ENCODE measurements around the gene GRM4.

The GRM4 gene

GRCh38 chr6:34066218-34066571 is 79.7 kb downstream of the GRM4 start:
- H3K4me1 ChIP-seq (ENCODE audit: control insufficient read depth, insufficient read depth, low read length): no peaks in the 10 kb centered on the region
- H3K27ac ChIP-seq (ENCODE audit: low read depth, low read length): no peak overlapping the region
- H3K4me3 ChIP-seq (ENCODE audit: low read length): no peak overlapping the region
- no peaks in the 10 kb centered on the region for H3K36me3 ChIP-seq (ENCODE audit: control insufficient read depth, insufficient read depth, low read length)
- H3K9ac ChIP-seq (ENCODE audit: low read length): no peak overlapping the region
- peaks cover 25% of the 10 kb centered on the region for H3K27me3 ChIP-seq (ENCODE audit: control insufficient read depth, insufficient read depth, low read length)

- Histone ChIP-seq H3K36me3 (ENCODE audit: control insufficient read depth, insufficient read depth, low read length) (no peaks in the 10 kb centered on the region), H3K27ac (ENCODE audit: low read depth, low read length) (no peak overlapping the region), H3K4me1 (ENCODE audit: control insufficient read depth, insufficient read depth, low read length) (no peaks in the 10 kb centered on the region), H3K4me3 (ENCODE audit: low read length) (no peak overlapping the region), H3K27me3 (ENCODE audit: control insufficient read depth, insufficient read depth, low read length) (peaks cover 25% of the 10 kb centered on the region), H3K9ac (ENCODE audit: low read length) (no peak overlapping the region)
Measured at GRCh38 chr6:34065466-34066217, 80.2 kb downstream of the GRM4 start.

- Histone ChIP-seq H3K9ac (ENCODE audit: low read length) (no peak overlapping the region), H3K4me1 (ENCODE audit: control insufficient read depth, insufficient read depth, low read length) (no peaks in the 10 kb centered on the region), H3K27ac (ENCODE audit: low read depth, low read length) (no peak overlapping the region), H3K4me3 (ENCODE audit: low read length) (no peak overlapping the region), H3K36me3 (ENCODE audit: control insufficient read depth, insufficient read depth, low read length) (no peaks in the 10 kb centered on the region), H3K27me3 (ENCODE audit: control insufficient read depth, insufficient read depth, low read length) (peaks cover 25% of the 10 kb centered on the region)
Measured at GRCh38 chr6:34064675-34065074, 81.2 kb downstream of the GRM4 start.

- Histone ChIP-seq H3K9ac (ENCODE audit: low read length) (no peak overlapping the region), H3K27ac (ENCODE audit: low read depth, low read length) (no peak overlapping the region), H3K27me3 (ENCODE audit: control insufficient read depth, insufficient read depth, low read length) (peaks cover 25% of the 10 kb centered on the region), H3K36me3 (ENCODE audit: control insufficient read depth, insufficient read depth, low read length) (no peaks in the 10 kb centered on the region), H3K4me1 (ENCODE audit: control insufficient read depth, insufficient read depth, low read length) (no peaks in the 10 kb centered on the region), H3K4me3 (ENCODE audit: low read length) (no peak overlapping the region)
Measured at GRCh38 chr6:34063651-34064050, 82.2 kb downstream of the GRM4 start.

- no peaks in the 10 kb centered on the region for H3K36me3 ChIP-seq (ENCODE audit: control insufficient read depth, insufficient read depth, low read length)
- H3K27ac ChIP-seq (ENCODE audit: low read depth, low read length): no peak overlapping the region
- no peaks in the 10 kb centered on the region for H3K4me1 ChIP-seq (ENCODE audit: control insufficient read depth, insufficient read depth, low read length)
- H3K27me3 ChIP-seq (ENCODE audit: control insufficient read depth, insufficient read depth, low read length): peaks cover 25% of the 10 kb centered on the region
- no peak overlapping the region for H3K4me3 ChIP-seq (ENCODE audit: low read length)
- no peak overlapping the region for H3K9ac ChIP-seq (ENCODE audit: low read length)
Measured at GRCh38 chr6:34062815-34063214, 83.1 kb downstream of the GRM4 start.

GRCh38 chr6:34062156-34062555 is 83.7 kb downstream of the GRM4 start:
- peaks cover 21% of the 10 kb centered on the region for H3K27me3 ChIP-seq (ENCODE audit: control insufficient read depth, insufficient read depth, low read length)
- H3K9ac ChIP-seq (ENCODE audit: low read length): no peak overlapping the region
- no peaks in the 10 kb centered on the region for H3K4me1 ChIP-seq (ENCODE audit: control insufficient read depth, insufficient read depth, low read length)
- H3K27ac ChIP-seq (ENCODE audit: low read depth, low read length): no peak overlapping the region
- H3K4me3 ChIP-seq (ENCODE audit: low read length): no peak overlapping the region
- no peaks in the 10 kb centered on the region for H3K36me3 ChIP-seq (ENCODE audit: control insufficient read depth, insufficient read depth, low read length)

GRCh38 chr6:34061348-34061747 is 84.5 kb downstream of the GRM4 start:
- Histone ChIP-seq H3K36me3 (ENCODE audit: control insufficient read depth, insufficient read depth, low read length) (no peaks in the 10 kb centered on the region), H3K9ac (ENCODE audit: low read length) (no peak overlapping the region), H3K27ac (ENCODE audit: low read depth, low read length) (no peak overlapping the region), H3K4me3 (ENCODE audit: low read length) (no peak overlapping the region), H3K27me3 (ENCODE audit: control insufficient read depth, insufficient read depth, low read length) (peaks cover 21% of the 10 kb centered on the region), H3K4me1 (ENCODE audit: control insufficient read depth, insufficient read depth, low read length) (no peaks in the 10 kb centered on the region)

- Histone ChIP-seq H3K36me3 (ENCODE audit: control insufficient read depth, insufficient read depth, low read length) (no peaks in the 10 kb centered on the region), H3K27ac (ENCODE audit: low read depth, low read length) (no peak overlapping the region), H3K4me1 (ENCODE audit: control insufficient read depth, insufficient read depth, low read length) (no peaks in the 10 kb centered on the region), H3K9ac (ENCODE audit: low read length) (no peak overlapping the region), H3K27me3 (ENCODE audit: control insufficient read depth, insufficient read depth, low read length) (peaks cover 15% of the 10 kb centered on the region), H3K4me3 (ENCODE audit: low read length) (no peak overlapping the region)
Measured at GRCh38 chr6:34059914-34060313, 86.0 kb downstream of the GRM4 start.

GRCh38 chr6:34059136-34059731 is 86.7 kb downstream of the GRM4 start:
- Histone ChIP-seq H3K4me3 (ENCODE audit: low read length) (no peak overlapping the region), H3K36me3 (ENCODE audit: control insufficient read depth, insufficient read depth, low read length) (no peaks in the 10 kb centered on the region), H3K4me1 (ENCODE audit: control insufficient read depth, insufficient read depth, low read length) (no peaks in the 10 kb centered on the region), H3K9ac (ENCODE audit: low read length) (no peak overlapping the region), H3K27me3 (ENCODE audit: control insufficient read depth, insufficient read depth, low read length) (peaks cover 10% of the 10 kb centered on the region), H3K27ac (ENCODE audit: low read depth, low read length) (no peak overlapping the region)

GRCh38 chr6:34057790-34058189 is 88.1 kb downstream of the GRM4 start:
- Histone ChIP-seq H3K27ac (ENCODE audit: low read depth, low read length) (no peak overlapping the region), H3K9ac (ENCODE audit: low read length) (no peak overlapping the region), H3K27me3 (ENCODE audit: control insufficient read depth, insufficient read depth, low read length) (peaks cover 5% of the 10 kb centered on the region), H3K4me3 (ENCODE audit: low read length) (no peak overlapping the region), H3K36me3 (ENCODE audit: control insufficient read depth, insufficient read depth, low read length) (no peaks in the 10 kb centered on the region), H3K4me1 (ENCODE audit: control insufficient read depth, insufficient read depth, low read length) (no peaks in the 10 kb centered on the region)

- no peaks in the 10 kb centered on the region for H3K36me3 ChIP-seq (ENCODE audit: control insufficient read depth, insufficient read depth, low read length)
- H3K4me1 ChIP-seq (ENCODE audit: control insufficient read depth, insufficient read depth, low read length): no peaks in the 10 kb centered on the region
- H3K9ac ChIP-seq (ENCODE audit: low read length): no peak overlapping the region
- H3K4me3 ChIP-seq (ENCODE audit: low read length): no peak overlapping the region
- H3K27ac ChIP-seq (ENCODE audit: low read depth, low read length): no peak overlapping the region
- H3K27me3 ChIP-seq (ENCODE audit: control insufficient read depth, insufficient read depth, low read length): no peaks in the 10 kb centered on the region
Measured at GRCh38 chr6:34057191-34057590, 88.7 kb downstream of the GRM4 start.

- H3K27me3 ChIP-seq (ENCODE audit: control insufficient read depth, insufficient read depth, low read length): no peaks in the 10 kb centered on the region
- H3K4me1 ChIP-seq (ENCODE audit: control insufficient read depth, insufficient read depth, low read length): no peaks in the 10 kb centered on the region
- H3K9ac ChIP-seq (ENCODE audit: low read length): no peak overlapping the region
- no peak overlapping the region for H3K4me3 ChIP-seq (ENCODE audit: low read length)
- H3K27ac ChIP-seq (ENCODE audit: low read depth, low read length): no peak overlapping the region
- no peaks in the 10 kb centered on the region for H3K36me3 ChIP-seq (ENCODE audit: control insufficient read depth, insufficient read depth, low read length)
Measured at GRCh38 chr6:34056305-34057108, 89.4 kb downstream of the GRM4 start.
